Kidney tubule cell (primary cell): ENCODE data around the gene ARMC9.
"Not testable (repeated sequence)": the region's sequence is repeated elsewhere in the genome, so short reads cannot be mapped to it uniquely, and the experiment has no call there.

Source experiments
- DNase-seq: peaks from one replicate; pipeline ENCODE4 v3.0.0-alpha.2; 2018; ENCODE audit warnings: low spot score

ARMC9 gene

GRCh38 chr2:231183851-231184250, 14.6 kb upstream of the ARMC9 start:
- DNase-seq = no peak

GRCh38 chr2:231184319-231184718, 14.1 kb upstream of the ARMC9 start:
- no peak for DNase-seq

- no peak for DNase-seq
These were observed 13.2 kb upstream of the ARMC9 start for GRCh38 chr2:231185050-231185725.

- no peak for DNase-seq
These were observed 12.5 kb upstream of the ARMC9 start for GRCh38 chr2:231185886-231186285.

- DNase-seq = no peak
These were observed 12.1 kb upstream of the ARMC9 start for GRCh38 chr2:231186325-231186724.

DNA sequence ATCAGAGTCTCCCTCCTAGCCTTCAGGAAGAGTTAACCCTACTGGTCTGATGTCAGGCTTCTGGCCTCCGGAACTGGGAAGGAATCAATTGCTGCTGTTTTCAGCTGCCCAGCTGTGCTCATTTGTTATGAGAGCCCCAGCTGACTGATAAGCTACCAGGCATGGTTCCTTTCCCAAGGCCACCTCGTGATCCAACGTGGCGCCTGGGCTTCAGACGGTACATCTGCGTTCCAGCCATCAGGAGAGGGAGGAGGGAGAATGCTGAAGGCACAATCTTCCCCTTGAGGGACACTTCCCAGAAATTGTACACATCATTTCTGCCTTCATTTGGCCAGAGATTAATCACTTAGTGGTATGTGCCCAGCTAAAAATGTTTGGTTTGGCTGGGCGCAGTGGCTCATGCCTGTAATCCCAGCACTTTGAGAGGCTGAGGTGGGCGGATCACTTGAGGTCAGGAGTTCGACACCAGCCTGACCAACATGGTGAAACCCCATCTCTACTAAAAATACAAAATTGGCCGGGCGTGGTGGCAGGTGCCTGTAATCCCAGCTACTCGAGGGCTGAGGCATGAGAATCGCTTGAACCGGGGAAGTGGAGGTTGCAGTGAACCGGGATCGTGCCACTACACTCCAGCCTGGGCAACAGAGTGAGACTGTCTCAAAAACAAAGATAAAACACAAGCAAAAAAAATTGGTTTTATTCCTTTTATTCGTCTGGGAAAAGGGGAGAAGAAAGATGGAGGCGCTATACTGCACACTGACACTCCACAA, 10.5 kb upstream of the ARMC9 start:
- DNase-seq = no peak

DNA sequence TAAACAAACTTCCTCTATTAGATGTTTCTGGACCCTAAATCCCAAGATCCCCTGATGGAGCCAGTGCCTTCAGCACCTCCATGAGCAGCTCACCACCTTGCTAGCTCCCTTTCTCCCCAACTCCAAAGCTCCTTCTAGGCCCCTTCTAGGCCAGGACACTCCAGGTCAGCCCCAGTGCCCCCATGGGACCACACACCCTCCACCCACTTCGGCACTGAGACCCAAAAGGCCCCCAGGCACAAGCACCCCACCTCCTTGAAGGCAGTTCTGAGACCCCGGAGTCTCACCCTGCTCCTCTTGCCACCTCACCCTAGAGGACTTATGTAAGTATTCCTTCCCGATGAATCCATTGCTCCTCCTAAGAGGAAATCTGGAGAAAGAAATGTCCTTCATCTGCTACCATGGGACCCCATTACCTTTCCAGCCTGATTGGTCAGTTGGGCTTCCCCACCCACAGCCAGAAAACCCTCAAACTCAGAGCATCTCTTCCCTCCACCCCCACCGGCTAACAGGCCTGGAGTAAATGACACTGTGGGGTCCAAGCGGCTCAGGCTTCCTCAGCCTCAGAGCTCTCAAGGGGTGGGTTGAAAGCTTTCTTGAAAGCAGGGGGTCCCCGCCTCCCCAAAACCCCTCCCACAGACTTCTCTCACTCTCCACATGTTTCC, 9.8 kb upstream of the ARMC9 start:
- DNase-seq = no peak

- no peak for DNase-seq
These were observed 9.3 kb upstream of the ARMC9 start for GRCh38 chr2:231189171-231189530.

DNA sequence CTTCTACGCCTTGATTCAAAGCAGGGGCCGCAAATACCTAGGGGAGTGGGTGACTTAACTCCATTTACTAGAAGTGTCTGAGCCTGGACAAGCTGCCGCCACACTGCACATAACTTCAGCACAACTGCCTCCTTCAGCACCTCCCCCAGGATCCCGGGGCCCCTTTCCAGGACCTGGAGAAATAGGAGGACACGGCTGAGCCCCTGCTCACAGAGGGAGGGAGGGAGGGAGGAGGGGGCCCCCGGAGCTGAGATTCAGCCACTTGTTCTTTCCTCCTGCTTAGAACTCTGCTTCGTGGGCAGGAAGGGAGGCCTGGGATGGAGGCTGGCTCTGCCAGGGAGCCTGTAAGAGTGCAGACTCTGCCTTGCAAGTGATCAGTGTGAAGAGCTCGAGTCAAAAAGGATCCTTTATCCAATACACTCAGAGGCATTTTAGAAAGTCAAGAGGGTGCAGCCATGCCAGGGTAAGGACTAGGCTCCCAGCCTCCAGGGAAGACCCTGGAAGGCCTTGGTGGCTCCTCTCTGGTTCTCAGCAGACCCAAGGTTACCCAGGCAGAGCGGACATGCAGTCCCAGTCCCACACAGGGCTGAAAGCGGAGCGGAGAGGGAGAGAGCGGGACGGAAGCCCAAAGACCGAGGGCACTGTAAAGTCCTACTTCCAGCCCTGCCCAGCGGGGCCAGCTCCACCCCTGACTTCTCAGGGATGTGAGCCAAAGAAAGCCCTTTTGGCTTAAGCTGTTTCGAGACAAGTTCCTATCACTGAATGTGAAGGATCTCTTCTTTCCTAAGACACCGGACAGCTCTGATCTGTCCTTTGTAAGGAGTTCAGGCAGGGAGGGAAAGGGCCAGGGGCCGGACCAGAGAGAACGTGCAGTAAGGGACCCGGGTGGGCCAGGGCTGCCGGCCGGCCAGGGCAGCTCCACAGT, 8.6 kb upstream of the ARMC9 start:
- peak; percentile 44 for DNase-seq

- peak; percentile 61 for DNase-seq
These were observed 7.8 kb upstream of the ARMC9 start for GRCh38 chr2:231190531-231191197.

- peak; percentile 50 for DNase-seq
These were observed 6.2 kb upstream of the ARMC9 start for GRCh38 chr2:231191896-231192872.

DNA sequence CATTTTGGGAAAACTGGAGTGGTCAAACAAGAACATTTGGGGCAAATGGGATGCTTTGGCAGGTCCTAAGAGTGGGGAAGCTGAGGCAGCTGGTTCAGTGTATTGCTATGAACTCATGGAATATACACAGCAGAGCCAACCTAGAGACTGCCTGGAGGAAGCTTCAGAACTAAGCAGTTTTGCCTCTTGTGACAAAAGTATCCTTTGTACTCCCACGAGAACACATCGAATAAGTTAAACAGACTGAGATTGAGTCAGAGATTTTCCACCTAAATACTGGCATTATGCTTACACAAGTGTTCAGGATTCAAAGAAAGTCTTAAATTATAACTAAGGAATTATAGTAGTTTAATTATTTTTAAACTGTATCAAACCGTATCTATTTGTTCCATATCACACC, 5.2 kb upstream of the ARMC9 start:
- DNase-seq = no peak

GRCh38 chr2:231196592-231196991, 1.8 kb upstream of the ARMC9 start:
- no peak for DNase-seq

- DNase-seq = not testable (repeated sequence)
These were observed 1.2 kb upstream of the ARMC9 start for GRCh38 chr2:231197196-231197595.

DNA sequence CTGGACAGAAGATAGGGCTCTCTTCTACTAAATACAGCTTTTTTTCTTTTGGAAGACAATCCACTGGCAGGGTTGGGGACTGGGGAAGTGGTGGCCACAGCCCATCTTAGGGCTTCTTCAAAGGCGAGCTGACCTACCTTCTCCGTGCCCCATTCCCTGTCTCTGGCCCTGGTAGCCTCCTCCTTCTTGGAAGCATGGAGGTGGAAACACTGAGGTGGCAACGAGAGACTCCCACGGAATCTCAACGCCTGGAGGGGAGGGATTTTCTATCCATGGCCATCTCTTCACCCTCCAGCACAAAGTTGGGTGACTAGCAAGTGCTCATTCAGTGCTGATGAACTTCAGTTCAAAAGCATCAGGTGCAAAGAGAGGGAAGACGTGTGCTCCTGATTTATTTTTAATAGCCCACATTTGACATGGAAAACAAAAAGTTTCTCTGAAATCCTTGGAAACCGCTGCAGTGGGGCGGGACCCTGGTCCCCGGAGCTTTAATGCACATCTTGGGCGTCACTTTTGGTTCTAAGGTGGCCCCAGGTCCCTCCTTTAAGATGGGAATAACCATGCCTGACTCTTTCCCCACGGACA, 633 bp upstream of the ARMC9 start:
- peak; percentile 12 for DNase-seq

DNA sequence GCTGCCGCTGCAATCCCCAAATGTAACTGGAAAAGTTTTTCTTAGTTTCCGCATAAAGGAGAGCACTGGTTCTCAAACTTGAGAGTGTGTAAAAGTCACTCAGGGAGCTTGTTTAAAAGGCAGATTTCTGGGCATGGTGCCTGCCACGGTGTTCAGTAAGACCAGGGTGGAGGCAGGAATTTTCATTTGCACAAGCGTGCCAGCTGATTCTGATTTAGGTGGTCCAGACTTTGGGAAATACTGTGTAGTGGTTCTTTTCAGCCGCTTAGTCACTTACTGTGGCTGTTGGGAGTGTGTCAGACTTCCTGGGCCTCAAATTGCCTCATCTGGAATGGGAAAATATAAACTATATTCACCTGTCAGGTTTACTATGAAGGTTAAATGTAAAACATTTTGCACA, 788 bp downstream of the ARMC9 start:
- peak; percentile 55 for DNase-seq

DNA sequence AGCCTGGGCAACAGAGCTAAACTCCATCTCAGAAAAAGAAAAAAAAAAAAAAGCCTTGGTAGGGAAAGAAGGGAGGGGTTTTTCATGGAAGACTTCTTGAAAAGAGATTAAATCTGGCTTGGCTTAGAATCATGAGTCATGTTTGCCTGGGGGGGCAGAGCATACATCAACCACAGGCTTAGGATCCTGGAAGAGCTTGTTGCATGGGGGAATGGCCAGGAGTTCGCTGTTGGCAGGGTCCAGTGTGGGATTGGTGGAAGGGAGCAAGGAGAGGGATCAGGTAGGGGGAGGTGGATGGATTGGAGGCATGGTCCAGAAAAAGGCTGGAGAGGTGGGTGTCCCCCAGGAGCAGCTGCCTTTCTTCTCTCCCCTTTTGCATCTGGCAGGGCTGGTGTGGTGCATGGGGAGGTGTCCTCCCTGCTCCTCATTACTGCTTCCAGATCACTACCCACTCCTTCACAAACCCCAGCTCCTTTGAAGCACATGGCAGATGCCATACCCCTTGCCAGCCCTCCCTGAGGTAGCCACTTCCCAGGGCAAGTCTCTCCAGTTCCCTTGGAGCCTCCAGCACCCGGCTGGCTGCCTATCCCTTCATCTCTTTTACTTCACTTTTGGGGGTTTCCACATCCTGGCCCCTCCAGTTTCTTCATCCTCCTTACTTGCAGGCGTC, 2.5 kb downstream of the ARMC9 start:
- DNase-seq = peak; percentile 41

- no peak for DNase-seq
These were observed 3.0 kb downstream of the ARMC9 start for GRCh38 chr2:231201475-231201814.

DNA sequence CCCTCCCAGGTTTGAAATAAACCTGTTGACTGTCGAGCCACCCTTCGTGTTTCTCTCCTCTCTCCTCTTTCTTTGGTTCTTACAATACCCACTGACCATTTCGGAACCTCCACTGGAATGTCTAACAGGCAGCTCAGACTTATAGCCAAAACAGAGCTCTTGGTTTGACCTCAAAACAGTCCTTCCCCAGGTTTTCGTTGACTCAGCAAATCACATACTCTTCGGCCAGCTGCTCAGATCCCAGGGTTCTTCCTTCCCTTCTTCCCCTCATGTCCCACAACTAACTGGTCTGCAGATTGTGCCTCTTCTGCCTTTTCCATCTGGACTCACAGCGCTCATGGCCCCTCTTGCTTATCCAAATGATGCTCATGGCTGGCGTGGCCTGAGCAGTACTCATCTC, 4.7 kb downstream of the ARMC9 start:
- no peak for DNase-seq

GRCh38 chr2:231204146-231204545, 5.7 kb downstream of the ARMC9 start:
- no peak for DNase-seq
